DOHH2 (cell line): Measurements from ENCODE around the gene ZYG11B.

Experiments used
- CTCF ChIP-seq: fragments of 200-600 bp; sonication (generic); IDR thresholded peaks from one replicate; pipeline ENCODE4 v1.5.1; 2014; ENCODE audit warnings: antibody characterized with exemption, mild to moderate bottlenecking, low read depth, low read length; ENCODE audit not compliant: poor library complexity, severe bottlenecking
- EZH2phosphoT487 ChIP-seq: fragments of 200-600 bp; sonication (generic); IDR thresholded peaks from 2 replicates; pipeline ENCODE4 v1.6.1; 2017; ENCODE audit warnings: borderline replicate concordance, mild to moderate bottlenecking, antibody characterized with exemption, low read length, moderate library complexity, mixed read lengths

GRCh38 chr1:52733368-52733767 is 7.1 kb downstream of the ZYG11B start:
- TF ChIP-seq CTCF: no peak
- no peak for TF ChIP-seq EZH2phosphoT487
